DMS153 (cell line): ENCODE data around the gene ADK.
"Not testable (repeated sequence)": the region's sequence is repeated elsewhere in the genome, so short reads cannot be mapped to it uniquely, and the experiment has no call there.

ENCODE experiments used
- DNase-seq: peaks from one replicate; lab custom pipeline; 2025; lab: John Stamatoyannopoulos, UW

ADK gene

GRCh38 chr10:74150990-74151878 is at the start of gene ADK:
Gene ADK, plus strand, starts transcription at chr10:74151221. Its CDS starts 58 bp downstream, at chr10:74151279.
- DNase-seq, result peak; percentile 91

- DNase-seq, result no peak
Measured at GRCh38 chr10:74103560-74104258, 47.3 kb upstream of the ADK start.

GRCh38 chr10:74104480-74104879 is 46.5 kb upstream of the ADK start:
- no peak for DNase-seq

DNA sequence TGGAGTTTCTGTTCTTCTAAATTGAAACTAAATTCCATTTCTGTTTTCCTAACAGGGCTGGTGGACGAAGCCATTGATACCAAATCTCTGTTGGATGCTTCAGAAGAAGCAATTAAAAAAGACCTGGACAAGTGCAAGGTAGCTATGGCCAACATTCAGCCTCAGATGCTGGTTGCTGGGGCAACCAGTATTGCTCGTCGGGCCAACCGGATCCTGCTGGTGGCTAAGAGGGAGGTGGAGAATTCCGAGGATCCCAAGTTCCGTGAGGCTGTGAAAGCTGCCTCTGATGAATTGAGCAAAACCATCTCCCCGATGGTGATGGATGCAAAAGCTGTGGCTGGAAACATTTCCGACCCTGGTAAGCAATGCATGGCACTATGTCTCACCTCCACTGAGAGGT is 46.0 kb upstream of the ADK start:
- no peak for DNase-seq

- DNase-seq, result no peak
Measured at GRCh38 chr10:74107391-74107790, 43.6 kb upstream of the ADK start.

GRCh38 chr10:74109452-74109851 is 41.6 kb upstream of the ADK start:
- DNase-seq, result no peak

- DNase-seq, result no peak
Measured at GRCh38 chr10:74110120-74110519, 40.9 kb upstream of the ADK start.

- no peak for DNase-seq
Measured at GRCh38 chr10:74111799-74112198, 39.2 kb upstream of the ADK start.

GRCh38 chr10:74113546-74113945 is 37.5 kb upstream of the ADK start:
- no peak for DNase-seq

DNA sequence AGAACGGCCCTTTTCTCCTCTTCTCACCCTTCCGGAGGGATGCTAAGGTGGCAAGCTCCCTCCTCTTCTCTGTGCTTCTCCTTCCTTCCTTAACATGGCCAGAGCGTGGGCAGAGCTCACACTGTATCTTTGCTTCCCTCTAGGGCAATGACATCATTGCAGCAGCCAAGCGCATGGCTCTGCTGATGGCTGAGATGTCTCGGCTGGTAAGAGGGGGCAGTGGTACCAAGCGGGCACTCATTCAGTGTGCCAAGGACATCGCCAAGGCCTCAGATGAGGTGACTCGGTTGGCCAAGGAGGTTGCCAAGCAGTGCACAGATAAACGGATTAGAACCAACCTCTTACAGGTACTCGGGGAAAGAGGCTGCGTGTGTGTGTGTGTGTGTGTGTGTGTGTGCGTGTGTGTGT is 37.0 kb upstream of the ADK start:
- no peak for DNase-seq

GRCh38 chr10:74117738-74118137 is 33.3 kb upstream of the ADK start:
- DNase-seq, result no peak

DNA sequence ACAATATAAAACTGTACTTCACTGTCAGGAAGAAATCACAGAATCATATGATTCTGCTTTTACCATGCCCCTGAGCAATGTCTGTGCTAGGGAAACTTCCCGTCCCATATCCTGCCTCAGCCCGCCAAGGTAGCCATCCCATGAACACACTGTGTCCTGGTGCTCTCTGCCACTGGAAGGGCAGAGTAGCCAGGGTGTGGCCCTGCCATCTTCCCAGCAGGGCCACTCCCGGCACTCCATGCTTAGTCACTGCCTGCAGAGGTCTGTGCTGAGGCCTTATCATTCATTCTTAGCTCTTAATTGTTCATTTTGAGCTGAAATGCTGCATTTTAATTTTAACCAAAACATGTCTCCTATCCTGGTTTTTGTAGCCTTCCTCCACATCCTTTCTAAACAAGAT is 32.2 kb upstream of the ADK start:
- no peak for DNase-seq

GRCh38 chr10:74120911-74121310 is 30.1 kb upstream of the ADK start:
- DNase-seq, result no peak

DNA sequence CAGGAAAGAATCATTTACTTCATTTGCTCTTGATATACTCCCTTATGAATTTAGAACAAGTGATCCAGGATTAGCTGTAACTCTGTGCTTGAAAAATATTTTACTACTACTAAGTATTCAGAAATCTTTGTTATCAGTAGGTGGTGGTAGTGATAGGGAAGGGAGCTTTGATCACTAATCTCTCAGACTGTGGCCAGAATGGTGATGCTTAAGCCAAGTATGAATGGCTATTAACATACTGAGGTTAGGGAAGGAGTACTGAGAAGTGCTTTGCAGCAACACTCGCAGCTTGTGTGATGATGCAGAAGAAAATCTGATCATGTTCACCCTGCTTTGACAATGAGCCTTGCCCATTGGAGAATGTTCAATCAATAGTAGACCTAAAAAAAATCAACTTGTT is 29.7 kb upstream of the ADK start:
- DNase-seq, result no peak

- DNase-seq, result no peak
Measured at GRCh38 chr10:74122060-74122459, 29.0 kb upstream of the ADK start.

DNA sequence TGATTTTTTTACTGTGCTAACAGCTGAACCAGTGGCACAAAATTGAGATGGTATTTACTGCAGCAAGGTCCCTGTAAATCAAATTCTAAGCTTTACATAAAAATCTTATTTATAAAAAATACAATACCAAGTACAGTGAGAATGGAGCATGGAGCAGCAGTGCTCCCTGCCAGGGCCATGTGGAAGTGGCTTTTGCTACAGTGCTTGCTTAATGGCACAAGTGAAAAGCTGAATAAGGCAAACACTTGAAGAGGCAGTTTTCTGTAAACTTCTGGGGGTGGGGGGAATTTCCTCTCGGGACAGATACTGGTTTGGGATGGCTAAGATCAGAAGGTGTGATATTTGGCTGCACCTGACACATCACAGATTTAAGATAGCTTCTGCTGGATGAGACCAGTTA is 27.9 kb upstream of the ADK start:
- no peak for DNase-seq

GRCh38 chr10:74133923-74134820 is 16.8 kb upstream of the ADK start:
- no peak for DNase-seq

GRCh38 chr10:74135452-74135851 is 15.6 kb upstream of the ADK start:
- DNase-seq, result no peak

DNA sequence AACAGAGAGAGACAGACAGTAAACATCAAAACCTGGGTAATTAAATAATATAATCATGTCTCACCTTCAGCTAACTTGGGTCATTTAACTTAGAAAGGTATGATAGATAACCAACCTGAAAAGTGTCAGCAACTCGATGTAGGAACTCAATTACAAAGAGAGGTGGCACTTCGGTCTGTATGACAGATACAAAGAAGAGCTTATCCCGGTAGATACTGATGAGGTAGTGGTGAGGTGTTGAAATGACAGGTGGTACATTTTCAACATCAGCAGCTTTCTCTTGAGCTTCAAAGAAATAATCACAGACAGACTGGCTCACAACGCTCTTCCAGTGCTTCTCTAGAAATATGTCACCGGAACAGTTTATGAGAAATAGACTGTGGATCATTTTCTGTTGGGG is 13.0 kb upstream of the ADK start:
- no peak for DNase-seq

DNA sequence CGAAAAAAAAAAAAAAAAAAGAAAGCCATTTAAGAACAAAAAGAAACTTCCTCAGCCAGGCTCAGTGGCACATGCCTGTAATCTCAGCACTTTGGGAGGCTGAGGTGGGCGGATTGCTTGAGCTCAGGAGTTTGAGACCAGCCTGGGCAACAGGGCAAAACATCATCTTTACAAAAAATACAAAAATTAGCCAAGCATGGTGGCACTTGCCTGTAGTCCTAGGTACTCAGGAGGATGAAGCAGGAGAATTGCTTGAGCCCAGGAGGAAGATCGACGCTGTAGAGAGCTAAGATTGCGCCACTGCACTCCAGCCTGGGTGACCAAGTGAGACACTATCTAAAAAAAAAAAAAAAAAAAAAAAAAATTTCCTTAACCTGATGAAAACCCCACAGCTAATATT is 12.4 kb upstream of the ADK start:
- DNase-seq, result not testable (repeated sequence)

DNA sequence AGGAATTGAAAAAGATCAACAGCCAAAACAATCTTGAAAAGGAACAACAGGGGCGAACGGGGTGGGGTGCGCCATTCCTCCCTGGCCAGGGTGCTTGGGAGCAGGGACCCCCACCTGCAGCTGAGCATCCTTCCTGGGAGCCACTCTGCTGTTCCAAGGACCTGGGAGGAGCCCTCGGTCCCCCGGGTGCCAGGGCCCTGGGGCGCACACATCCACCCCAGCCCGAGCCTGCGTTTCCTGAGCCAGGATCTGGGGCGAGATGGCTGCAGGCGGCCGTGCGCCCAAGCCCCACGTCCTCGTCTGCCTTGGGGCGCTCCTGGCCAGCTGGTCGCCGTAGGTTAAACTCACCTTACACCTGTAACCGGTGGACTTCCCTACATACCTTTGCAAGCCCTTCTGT is 11.0 kb upstream of the ADK start:
- DNase-seq, result no peak

DNA sequence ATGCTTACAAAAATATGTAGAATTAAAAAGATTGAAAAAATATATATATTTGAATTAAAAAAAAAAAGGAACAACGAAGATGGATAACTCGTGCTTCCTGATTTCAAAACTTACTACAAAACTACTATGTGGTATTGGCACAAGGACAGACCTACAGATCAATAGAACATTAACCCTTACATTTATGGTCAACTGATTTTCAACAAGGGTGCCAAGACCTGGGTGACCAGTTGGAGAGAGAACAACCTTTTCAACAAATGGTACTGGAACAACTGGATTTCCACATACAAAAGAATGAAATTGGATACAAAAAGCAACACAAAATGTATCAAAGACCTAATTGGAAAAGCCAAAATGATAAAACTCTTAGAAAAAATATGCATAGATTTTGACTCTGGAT is 10.5 kb upstream of the ADK start:
- no peak for DNase-seq
